Thyroid gland (tissue), 4 donors: ENCODE results near the gene BRK1.

Source experiments
- POLR2A ChIP-seq, 2 donors: fragments of 450-650 bp; IDR thresholded peaks; one replicate each; pipeline ENCODE4 v1.6.1; 2017; ENCODE audit warnings: antibody characterized with exemption in 2 of 2, mild to moderate bottlenecking in 2 of 2, moderate library complexity in 1 of 2
- TF ChIP-seq, protein P1 (sequence below), 6 experiments: fragments of 200-600 bp in 3 of 6; fragments of 450-650 bp in 3 of 6; sonication (generic) in 3 of 6; IDR thresholded peaks; one replicate each; pipeline ENCODE4 v1.5.1; 2016 to 2019; ENCODE audit warnings: antibody characterized with exemption in 6 of 6, mild to moderate bottlenecking in 2 of 6, inconsistent platforms in 1 of 6, moderate library complexity in 1 of 6

DNA sequence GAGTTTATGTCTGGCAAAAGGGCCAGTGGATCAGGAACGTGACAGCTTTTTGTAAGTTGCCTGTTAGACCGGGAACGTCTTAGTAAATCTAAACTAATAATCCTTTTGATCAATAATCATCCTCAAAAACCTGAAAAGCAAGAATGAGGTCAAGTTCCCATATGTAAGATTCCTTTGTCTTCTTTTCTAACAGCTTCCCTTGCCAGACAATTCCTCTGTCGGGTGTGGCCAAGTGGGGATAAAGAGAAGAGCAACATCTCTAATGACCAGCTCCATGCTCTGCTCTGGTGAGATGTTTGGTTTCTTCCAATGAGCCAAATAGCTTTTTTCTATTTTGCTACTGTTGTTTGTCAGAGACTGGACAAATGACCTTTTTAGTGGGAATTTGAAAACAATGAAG lies 27.2 kb upstream of the BRK1 start:
- TF ChIP-seq, protein P1, sequence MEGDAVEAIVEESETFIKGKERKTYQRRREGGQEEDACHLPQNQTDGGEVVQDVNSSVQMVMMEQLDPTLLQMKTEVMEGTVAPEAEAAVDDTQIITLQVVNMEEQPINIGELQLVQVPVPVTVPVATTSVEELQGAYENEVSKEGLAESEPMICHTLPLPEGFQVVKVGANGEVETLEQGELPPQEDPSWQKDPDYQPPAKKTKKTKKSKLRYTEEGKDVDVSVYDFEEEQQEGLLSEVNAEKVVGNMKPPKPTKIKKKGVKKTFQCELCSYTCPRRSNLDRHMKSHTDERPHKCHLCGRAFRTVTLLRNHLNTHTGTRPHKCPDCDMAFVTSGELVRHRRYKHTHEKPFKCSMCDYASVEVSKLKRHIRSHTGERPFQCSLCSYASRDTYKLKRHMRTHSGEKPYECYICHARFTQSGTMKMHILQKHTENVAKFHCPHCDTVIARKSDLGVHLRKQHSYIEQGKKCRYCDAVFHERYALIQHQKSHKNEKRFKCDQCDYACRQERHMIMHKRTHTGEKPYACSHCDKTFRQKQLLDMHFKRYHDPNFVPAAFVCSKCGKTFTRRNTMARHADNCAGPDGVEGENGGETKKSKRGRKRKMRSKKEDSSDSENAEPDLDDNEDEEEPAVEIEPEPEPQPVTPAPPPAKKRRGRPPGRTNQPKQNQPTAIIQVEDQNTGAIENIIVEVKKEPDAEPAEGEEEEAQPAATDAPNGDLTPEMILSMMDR (IDR thresholded peaks at IDR 0.05) = no peak
- no peak for TF ChIP-seq POLR2A (IDR thresholded peaks at IDR 0.05)
